Bronchial epithelial cell (primary cell): ENCODE measurements around the gene LRRC9. TPM values are rescaled to one million over a fixed set of nuclear protein-coding genes. Genes with fewer than 3 reads are reported as not detected.
"Not testable (repeated sequence)": the region's sequence is repeated elsewhere in the genome, so short reads cannot be mapped to it uniquely, and the experiment has no call there.

Experiments used
- DNase-seq: peaks from one replicate; pipeline ENCODE4 v3.0.0-alpha.2; 2010; ENCODE audit warnings: low read depth
- FAIRE-seq: peaks from 2 replicates; lab custom pipeline; 2011; peaks lifted over from hg19 to GRCh38; lab: Jason Lieb, UNC
- H3K27me3 ChIP-seq: 2 replicates; pipeline ENCODE4 v1.5.1; 2011; ENCODE audit warnings: low read length; ENCODE audit not compliant: control insufficient read depth, insufficient read depth
- H3K36me3 ChIP-seq: 2 replicates; pipeline ENCODE4 v1.5.1; 2011; ENCODE audit warnings: low read length; ENCODE audit not compliant: control insufficient read depth, insufficient read depth
- H3K4me3 ChIP-seq: 2 replicates; pipeline ENCODE4 v1.5.1; 2011; ENCODE audit warnings: mild to moderate bottlenecking, low read depth, low read length, control low read depth
- total RNA-seq: library from RNA; depleted of rRNA; stranded (reverse); fragments of >200 nt; gene quantifications from 2 replicates; pipeline ENCODE4 v1.2.1, GENCODE V29; 2014
- TF ChIP-seq, protein P1 (sequence below): IDR thresholded peaks from 2 replicates; pipeline ENCODE4 v1.5.1; 2011; ENCODE audit warnings: mild to moderate bottlenecking, moderate library complexity, low read length, control low read depth, inconsistent platforms; ENCODE audit not compliant: insufficient read depth, severe bottlenecking

Gene LRRC9
- total RNA-seq, 1 donor from 2014 or later = not detected

DNA sequence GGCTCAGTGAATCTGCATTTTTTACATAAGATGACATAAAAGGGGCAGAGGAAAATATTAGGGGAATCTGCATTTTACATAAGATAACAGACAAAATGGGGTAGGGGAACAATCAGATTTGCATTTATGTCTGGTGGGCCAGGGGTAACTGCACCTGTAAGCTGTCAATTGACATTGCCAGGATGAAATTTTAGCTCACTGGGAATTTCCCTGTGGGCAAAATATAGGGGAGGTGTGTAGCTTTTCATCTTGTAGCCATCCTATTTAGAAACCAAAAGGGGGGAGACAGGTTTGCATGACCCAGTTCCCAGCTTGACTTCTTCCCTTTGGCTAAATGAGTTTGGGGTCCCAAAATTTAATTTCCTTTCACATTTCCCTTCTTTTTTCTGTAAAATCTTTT is 175.3 kb downstream of the LRRC9 start:
- TF ChIP-seq, protein P1, sequence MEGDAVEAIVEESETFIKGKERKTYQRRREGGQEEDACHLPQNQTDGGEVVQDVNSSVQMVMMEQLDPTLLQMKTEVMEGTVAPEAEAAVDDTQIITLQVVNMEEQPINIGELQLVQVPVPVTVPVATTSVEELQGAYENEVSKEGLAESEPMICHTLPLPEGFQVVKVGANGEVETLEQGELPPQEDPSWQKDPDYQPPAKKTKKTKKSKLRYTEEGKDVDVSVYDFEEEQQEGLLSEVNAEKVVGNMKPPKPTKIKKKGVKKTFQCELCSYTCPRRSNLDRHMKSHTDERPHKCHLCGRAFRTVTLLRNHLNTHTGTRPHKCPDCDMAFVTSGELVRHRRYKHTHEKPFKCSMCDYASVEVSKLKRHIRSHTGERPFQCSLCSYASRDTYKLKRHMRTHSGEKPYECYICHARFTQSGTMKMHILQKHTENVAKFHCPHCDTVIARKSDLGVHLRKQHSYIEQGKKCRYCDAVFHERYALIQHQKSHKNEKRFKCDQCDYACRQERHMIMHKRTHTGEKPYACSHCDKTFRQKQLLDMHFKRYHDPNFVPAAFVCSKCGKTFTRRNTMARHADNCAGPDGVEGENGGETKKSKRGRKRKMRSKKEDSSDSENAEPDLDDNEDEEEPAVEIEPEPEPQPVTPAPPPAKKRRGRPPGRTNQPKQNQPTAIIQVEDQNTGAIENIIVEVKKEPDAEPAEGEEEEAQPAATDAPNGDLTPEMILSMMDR = no peak
- no peak overlapping the region for H3K4me3 ChIP-seq
- no peaks in the 10 kb centered on the region for H3K27me3 ChIP-seq
- FAIRE-seq (no peak), DNase-seq (no peak)
- H3K36me3 ChIP-seq = no peaks in the 10 kb centered on the region

DNA sequence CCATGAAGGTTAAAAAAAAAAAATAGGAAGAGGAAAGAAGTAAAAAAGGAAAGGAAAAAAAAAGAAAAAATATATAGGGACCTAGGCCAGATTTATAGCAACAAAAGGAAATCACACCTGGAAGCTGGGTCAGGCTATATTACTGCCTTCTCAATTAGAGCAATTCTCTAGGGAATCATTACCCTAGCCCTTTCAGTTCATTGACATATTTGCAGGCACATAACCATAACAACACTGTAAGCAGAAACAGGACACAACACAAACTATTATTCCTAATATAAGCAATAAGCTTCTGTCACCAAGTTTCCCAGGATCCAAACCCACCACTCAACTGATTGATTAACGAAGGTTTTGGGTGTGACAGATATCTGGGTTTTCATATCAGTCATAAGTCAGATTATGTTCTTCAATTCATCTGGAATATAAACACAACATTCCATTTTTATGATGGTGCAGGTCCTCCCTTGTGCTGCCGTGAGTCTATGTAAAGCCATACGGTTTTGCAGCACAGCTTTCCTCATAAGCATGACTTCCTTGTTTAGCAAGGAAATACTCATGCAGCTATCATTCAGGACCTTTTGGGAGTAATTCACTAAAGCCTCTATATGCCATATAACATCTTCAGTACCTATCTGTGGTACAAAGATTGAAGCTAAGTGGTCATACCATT is 176.0 kb downstream of the LRRC9 start:
- Histone ChIP-seq H3K27me3 (no peaks in the 10 kb centered on the region), H3K4me3 (no peak overlapping the region), H3K36me3 (no peaks in the 10 kb centered on the region)
- TF ChIP-seq, protein P1 = no peak
- DNase-seq (peak; percentile 78), FAIRE-seq (no peak)

DNA sequence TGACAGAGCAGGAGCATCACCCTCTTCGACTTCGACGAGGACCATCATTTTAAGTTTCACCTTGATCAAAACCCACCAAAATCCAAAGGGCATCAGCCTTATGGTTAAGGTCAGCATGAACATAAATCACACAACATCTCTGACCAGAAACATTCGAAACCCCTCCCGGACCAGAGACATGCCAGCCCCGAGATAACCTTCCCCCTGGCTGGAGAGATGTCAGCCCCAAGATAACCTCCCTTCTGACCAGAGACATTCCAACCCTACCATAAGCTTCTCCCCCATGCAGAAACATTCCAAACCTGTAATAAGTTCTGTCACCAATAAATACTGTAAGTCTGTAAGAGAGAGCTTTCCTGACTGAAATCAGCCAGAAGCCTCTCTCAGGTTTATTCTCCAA is 178.0 kb downstream of the LRRC9 start:
- no peak for DNase-seq
- no peaks in the 10 kb centered on the region for H3K27me3 ChIP-seq
- H3K36me3 ChIP-seq = no peaks in the 10 kb centered on the region
- FAIRE-seq = no peak
- no peak overlapping the region for H3K4me3 ChIP-seq
- TF ChIP-seq, protein P1 = no peak

DNA sequence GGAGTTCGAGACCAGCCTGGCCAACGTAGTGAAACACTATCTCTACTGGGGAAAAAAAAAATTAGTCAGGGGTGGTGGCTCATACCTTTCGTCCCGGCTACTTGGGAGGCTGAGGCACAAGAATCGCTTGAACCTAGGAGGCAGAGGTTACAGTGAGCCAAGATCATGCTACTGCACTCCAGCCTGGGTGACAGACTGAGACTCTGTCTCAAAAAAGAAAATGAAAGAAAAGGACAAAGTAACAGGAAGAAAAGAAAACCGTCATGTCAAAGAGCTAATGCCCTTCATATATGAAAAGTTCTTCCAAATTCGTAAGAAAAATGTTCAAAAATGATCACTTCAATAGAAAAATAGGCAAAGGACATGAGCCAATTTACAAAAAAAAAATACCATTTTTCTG is 179.9 kb downstream of the LRRC9 start:
- H3K4me3 ChIP-seq, H3K36me3 ChIP-seq, H3K27me3 ChIP-seq, FAIRE-seq, DNase-seq: not testable (repeated sequence)

DNA sequence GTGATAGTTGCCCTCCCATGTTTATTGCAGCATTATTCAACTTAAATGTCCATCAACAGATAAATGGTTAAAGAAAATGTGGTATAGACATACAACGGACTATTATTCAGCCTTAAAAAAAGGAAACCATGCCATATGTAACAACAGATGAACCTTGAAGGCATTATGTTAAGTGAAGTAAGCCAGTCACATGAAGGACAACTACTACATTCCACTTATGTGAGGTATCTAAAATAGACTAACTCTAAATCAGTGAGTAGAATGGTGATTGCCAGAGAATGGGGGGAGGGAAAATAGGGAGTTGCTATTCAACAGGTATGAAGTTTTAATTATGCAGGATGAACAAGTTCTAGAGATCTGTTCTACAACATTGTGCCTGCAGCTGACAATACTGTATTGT is 181.8 kb downstream of the LRRC9 start:
- no peak for FAIRE-seq
- Histone ChIP-seq H3K27me3 (no peaks in the 10 kb centered on the region), H3K4me3 (no peak overlapping the region), H3K36me3 (no peaks in the 10 kb centered on the region)
- TF ChIP-seq, protein P1 = no peak
- peak; percentile 13 for DNase-seq

DNA sequence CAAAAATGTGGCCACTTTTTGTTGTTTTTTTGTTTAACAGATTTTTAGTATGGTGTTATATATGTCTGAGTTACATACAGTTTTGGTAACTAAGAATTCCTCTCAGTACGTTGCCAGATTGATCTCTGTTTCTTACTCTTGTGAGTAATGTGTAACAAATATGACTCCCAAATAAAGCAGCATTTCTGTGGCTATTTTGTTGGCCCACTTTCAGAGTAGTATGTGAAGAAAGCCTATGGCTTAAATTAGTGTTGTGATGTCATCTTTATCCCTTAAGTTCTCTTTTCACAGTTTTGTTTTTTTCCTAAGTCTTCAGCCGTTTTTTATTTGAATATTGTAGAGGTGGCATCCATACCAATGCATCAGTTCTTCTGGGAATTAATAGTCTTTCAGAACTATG is 182.4 kb downstream of the LRRC9 start:
- TF ChIP-seq, protein P1 = no peak
- H3K27me3 ChIP-seq = no peaks in the 10 kb centered on the region
- no peak for FAIRE-seq
- H3K36me3 ChIP-seq = no peaks in the 10 kb centered on the region
- no peak overlapping the region for H3K4me3 ChIP-seq
- peak; percentile 11 for DNase-seq
